C4-2B (cell line): ENCODE data around the gene CST9L.

ENCODE experiments used
- CTCF ChIP-seq: fragments of 450-650 bp; conservative IDR thresholded peaks from 2 replicates; pipeline ENCODE4 v1.5.1; 2017; ENCODE audit warnings: mild to moderate bottlenecking
- ZFX ChIP-seq: fragments of 450-650 bp; IDR thresholded peaks from 2 replicates; pipeline ENCODE4 v1.6.1; 2017

- no peak for TF ChIP-seq CTCF
- TF ChIP-seq ZFX, result no peak
These were observed 36.0 kb upstream of the CST9L start for GRCh38 chr20:23604306-23604705.
